ENCODE data around the gene DEPDC5.
"Not testable (repeated sequence)": the region's sequence is repeated elsewhere in the genome, so short reads cannot be mapped to it uniquely, and the experiment has no call there.

GRCh38 chr22:31799358-31799757 lies 45.5 kb downstream of the DEPDC5 start:
- TF ChIP-seq CTCF, POLR2A (IDR thresholded peaks at IDR 0.05): not testable (repeated sequence)

Measured in Peyer's patch (tissue), 4 donors.